Hematopoietic multipotent progenitor cell (in vitro differentiated cells): ENCODE measurements around the gene GNAT3. TPM values are rescaled to one million over a fixed set of nuclear protein-coding genes. Genes with fewer than 3 reads are reported as not detected.

Experiments
- DNase-seq, 3 donors: peaks; one replicate each; pipeline ENCODE4 v3.0.0-alpha.2; 2011 to 2015; ENCODE audit warnings: low read depth in 2 of 3, low spot score in 2 of 3
- total RNA-seq: library from RNA; depleted of rRNA; stranded (reverse); fragments of >200 nt; gene quantifications from one replicate; pipeline ENCODE4 v1.2.3, GENCODE V29; 2012

The GNAT3 gene
- total RNA-seq, 1 donor = not detected

GRCh38 chr7:80505900-80506500 is 5.9 kb downstream of the GNAT3 start:
- DNase-seq = no peak

- DNase-seq = no peak
Measured at GRCh38 chr7:80500325-80500724, 11.5 kb downstream of the GNAT3 start.

DNA sequence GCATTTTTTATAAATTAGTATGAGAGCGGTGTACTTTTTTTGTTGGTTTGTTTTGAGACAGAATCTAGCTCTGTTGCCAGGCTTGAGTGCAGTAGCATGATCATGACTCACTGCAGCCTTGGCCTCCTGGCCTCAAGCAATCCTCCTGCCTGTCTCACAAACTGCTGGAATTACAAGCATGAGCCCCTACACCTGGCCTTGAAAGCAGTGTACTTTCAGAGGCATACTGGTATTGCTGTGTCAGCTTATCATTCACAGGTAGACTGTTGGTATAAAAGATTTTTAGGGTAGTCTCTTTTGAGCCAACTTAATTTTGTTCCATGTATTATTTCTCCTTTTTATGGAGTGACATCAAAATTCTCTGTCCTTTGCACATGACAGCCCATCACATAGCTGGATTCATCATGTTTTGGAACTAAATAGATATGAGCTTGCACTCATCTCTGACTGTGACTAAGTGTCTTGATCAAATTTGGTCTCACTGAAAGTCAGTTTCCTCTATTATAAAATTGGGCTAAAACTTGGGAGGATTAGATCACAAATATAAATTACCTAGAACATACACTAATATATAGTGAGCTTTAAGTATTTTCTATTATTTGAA is 12.4 kb downstream of the GNAT3 start:
- DNase-seq = no peak

- DNase-seq = no peak
Measured at GRCh38 chr7:80498481-80499349, 13.1 kb downstream of the GNAT3 start.

DNA sequence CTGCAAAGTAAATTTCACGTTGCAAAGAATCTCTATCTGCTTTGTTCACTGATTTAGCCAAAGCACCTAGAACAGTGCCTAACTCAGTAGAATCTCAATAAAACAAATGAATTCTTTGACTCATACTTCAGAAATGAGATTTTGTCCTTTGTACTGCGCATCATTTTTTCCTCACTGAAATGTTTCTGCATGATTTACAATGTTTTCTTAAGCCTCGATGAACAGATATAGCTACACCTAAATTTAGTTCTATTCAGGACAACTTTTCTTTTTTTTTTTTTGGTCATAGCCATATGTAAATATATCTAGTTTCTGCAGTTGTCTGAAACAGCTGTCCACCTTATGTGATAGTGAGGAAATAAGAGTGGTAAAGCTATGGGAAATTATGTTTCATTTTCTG is 15.3 kb downstream of the GNAT3 start:
- no peak for DNase-seq

DNA sequence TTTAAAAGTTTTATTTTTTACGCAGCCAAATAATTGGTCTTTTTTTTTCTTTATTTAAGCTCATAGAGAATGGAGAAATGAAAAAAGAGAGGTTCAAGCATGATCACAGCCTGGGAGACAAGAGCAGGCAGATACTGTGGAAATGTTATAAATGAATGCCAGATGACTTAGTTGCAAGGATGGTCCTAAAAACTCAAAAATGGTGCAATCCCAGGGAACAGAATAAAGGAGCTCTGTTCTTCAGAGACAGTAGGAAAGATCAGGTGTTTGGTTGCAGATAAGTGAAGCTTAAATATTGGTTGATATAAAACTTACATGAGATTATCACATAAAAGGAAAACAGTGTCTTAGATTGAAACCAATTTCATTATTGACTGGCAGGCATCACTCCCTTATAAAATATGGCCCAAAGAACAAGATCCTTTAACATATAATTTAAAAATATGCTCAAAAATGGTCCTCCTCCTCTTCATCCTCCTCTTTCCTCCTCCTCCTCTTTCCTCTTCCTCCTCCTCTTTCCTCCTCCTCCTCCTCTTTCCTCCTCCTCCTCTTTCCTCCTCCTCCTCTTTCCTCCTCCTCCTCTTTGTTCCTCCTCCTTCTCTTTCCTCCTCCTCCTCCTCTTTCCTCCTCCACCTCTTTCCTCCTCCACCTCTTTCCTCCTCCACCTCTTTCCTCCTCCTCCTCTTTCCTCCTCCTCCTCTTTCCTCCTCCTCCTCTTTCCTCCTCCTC is 18.6 kb downstream of the GNAT3 start:
- DNase-seq = no peak

- no peak for DNase-seq
Measured at GRCh38 chr7:80491462-80491861, 20.4 kb downstream of the GNAT3 start.

- no peak for DNase-seq
Measured at GRCh38 chr7:80488851-80489370, 23.0 kb downstream of the GNAT3 start.

- DNase-seq = no peak
Measured at GRCh38 chr7:80488406-80488805, 23.5 kb downstream of the GNAT3 start.

DNA sequence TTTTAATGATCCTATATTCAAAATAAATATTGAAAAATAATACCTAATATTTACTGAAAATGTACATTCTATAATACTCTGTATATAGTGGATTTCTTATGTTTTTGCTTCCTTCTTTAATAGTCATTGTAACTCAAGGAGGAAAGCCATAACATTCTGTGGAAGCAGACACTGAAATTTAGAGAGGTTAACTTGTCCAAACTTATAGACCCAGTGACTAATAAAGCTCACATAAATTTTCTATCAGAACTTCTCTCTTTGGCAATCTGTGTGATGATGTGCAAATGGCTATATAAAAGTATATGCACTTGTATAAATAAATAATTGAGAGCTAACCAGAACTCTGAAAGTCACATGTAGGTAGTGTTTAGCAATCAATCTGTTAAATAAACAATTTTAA is 26.1 kb downstream of the GNAT3 start:
- no peak for DNase-seq

GRCh38 chr7:80482950-80483349 is 28.9 kb downstream of the GNAT3 start:
- no peak for DNase-seq

DNA sequence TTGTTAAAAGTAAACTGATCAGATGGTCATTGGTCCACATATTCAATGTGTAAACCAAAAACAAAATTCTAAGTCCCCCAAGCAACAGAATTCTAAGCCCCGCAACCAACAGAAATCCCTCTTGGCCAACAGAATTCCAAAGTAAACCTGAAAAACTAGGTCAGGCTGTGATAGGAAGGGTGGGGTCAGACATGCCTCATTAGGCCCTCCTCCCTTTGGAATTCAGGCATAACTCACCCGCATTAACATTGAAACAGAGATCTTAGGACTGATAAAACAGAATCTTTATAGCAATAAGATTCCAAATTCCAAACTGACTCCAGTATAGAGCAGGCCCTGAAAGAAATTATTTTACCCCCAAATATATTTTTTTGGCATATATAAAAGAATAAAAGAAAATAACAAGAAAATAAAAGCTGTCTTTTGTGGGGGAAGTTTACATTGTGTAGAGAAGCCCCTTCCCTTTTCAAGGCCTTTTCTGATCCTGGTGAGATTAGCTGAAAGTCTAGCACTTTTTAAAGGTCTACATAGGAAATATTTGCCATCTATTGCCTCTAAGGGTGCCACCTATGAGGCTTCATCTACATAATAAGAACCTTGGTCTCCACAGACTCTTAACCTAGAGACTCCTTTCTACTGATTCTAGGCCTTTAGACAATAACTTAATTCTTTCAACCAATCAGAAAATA is 30.5 kb downstream of the GNAT3 start:
- no peak for DNase-seq

DNA sequence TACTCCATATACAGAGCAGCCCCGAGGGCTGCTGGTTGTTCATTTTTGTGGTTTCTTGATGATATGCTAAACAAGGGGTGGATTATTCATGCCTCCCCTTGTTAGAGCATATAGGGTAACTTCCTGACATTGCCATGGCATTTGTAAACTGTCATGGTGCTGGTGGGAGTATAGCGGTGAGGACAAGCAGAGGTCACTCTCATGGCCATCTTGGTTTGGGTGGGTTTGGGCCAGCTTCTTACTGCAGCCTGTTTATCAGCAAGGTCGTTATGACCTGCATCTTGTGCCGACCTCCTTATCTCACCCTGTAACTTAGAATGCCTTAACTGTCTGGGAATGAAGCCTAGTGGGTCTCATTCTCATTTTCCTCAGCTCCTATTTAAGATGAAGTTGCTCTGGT is 31.3 kb downstream of the GNAT3 start:
- no peak for DNase-seq

DNA sequence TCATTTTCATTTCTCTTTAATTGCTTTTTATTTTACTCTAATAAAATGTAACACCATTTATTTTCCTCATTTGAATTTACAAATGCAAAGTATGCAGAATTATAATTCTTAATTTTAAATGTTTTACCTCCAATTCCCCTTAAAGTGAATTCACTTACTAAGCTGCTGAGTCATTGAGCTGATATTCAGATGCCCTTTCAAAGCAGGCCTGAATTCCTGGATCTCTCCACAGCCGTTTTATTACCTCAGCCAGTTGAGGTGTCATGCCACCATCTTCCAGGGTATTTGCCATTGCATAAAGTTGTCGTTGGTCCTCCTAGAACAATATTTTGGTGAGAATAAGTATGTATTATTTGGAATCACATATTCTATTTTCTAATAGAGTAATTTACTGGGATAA is 33.2 kb downstream of the GNAT3 start:
- DNase-seq = no peak

DNA sequence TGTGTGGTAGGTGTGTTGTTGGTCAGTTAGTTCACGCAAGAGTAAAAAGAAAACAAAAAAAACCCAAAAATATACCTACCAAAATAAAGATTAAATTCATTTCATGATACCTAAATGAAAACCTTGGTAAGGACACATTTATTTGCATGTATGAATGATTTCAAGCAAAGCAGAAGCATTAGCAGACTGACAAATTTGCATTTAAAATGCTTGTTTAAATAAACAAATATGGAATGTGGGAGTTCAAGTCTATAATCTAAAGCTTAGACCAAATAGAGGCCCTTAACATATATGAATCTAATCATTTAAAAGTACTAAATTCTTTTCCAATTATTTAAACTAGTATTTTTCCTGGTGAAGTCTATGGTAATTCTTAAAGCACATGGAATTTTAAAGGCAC is 35.8 kb downstream of the GNAT3 start:
- DNase-seq = no peak

- DNase-seq = no peak
Measured at GRCh38 chr7:80475383-80475782, 36.5 kb downstream of the GNAT3 start.

DNA sequence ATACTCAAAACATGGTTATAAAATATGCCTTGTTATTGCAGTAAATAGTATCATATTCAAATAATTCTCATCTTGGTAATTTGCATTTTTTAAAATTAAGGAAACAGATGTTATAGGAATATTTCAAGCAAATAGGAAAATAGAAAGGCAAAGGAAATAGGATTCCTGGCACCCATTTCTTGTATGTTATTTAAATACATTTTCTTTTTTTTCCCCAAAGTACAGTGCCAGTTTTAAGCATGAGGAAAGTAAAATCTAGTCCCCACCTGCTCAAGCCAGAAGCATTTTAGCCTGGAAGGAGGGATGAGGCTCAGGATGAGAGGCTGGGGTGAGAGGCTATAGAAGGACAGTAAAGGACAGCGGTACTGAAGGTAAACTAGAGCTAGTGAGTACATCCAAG is 38.1 kb downstream of the GNAT3 start:
- DNase-seq = no peak

GRCh38 chr7:80472491-80473200 is 39.2 kb downstream of the GNAT3 start:
- DNase-seq = no peak

DNA sequence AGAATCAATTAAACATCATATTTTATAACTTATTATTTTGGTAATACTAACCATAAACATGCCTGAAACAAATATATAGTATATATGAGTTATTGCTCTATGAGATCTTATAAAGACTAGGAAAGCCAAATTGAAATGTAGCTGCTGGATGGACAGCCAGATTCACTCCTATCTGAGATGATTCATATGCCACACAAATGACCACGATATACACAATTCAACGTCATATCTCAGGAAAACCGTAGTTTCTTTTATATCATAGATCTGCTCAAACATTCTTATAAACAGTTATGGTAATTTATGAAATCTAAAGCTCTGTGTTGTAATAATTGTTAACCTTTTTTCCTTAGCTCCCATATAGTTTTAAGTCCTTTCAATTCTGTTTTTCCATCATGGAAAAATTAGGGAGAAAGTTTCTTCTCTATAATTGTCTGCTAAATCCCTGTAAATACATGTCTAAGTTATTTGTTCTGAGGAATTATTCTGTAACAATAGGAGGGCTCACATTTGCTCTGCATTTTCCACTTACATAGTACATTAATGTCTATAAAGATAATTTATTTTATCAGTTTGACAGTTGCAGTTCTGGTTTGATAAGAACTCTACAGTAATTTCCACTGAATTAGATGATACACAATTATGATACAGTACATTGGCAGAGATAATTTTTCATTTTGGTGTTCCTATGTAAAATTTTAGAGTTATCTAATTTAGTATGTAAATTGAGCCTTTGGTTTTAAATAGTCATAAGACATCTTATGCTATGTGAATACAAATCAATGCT is 42.7 kb downstream of the GNAT3 start:
- no peak for DNase-seq
